Measurements from ENCODE around the gene ANAPC2. TPM values are rescaled to one million over a fixed set of nuclear protein-coding genes. Genes with fewer than 3 reads are reported as not detected.

Gene ANAPC2
- total RNA-seq, 4 donors from 2014 or later: 37.7 to 118 (median 78.7) TPM

DNA sequence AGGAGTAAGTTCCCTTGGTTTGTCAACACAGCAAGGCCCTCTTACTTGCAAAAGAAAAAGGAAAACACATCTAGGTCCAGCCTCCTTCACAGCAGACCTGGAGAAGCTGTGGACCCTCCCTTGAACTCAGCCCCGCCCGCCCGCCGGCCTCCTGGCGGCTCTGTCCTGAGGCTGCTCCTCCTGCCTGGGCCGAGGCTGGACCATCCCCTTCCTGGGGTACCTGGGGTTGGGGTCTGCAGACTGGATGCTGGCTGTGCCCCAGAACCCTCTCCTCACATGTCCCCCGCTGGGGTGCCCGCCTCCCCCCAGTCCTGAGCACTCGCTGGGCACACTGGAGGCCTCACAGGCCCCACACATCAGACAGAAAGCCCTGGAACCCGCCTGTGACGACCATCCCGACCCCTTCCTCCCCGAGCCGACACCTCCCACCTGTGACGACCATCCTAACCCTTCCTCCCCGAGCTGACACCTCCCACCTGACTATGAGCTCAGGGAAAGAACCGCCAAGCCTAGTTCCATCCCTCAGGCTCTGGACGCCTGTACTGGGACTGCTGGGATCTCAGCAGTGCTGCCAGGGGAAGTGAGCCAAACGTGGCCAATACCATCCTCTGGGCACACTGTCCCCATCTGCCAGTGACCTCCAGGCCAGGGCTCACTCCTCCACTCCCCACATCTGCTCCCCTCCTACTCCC is 9.3 kb downstream of the ANAPC2 start:
- no peak for DNase-seq
- Histone ChIP-seq H3K4me3 (no peak overlapping the region), H3K36me3 (peaks cover 0 to 65% (median 0%) of the 10 kb centered on the region in 3 donors), H3K9me3 (no peaks in the 10 kb centered on the region), H3K27me3 (no peaks in the 10 kb centered on the region), H3K4me1 (peaks cover 0 to 11% (median 0%) of the 10 kb centered on the region in 4 donors), H3K27ac (no peak overlapping the region)
- no peak for TF ChIP-seq POLR2A (IDR thresholded peaks at IDR 0.05)
- TF ChIP-seq, protein P1, sequence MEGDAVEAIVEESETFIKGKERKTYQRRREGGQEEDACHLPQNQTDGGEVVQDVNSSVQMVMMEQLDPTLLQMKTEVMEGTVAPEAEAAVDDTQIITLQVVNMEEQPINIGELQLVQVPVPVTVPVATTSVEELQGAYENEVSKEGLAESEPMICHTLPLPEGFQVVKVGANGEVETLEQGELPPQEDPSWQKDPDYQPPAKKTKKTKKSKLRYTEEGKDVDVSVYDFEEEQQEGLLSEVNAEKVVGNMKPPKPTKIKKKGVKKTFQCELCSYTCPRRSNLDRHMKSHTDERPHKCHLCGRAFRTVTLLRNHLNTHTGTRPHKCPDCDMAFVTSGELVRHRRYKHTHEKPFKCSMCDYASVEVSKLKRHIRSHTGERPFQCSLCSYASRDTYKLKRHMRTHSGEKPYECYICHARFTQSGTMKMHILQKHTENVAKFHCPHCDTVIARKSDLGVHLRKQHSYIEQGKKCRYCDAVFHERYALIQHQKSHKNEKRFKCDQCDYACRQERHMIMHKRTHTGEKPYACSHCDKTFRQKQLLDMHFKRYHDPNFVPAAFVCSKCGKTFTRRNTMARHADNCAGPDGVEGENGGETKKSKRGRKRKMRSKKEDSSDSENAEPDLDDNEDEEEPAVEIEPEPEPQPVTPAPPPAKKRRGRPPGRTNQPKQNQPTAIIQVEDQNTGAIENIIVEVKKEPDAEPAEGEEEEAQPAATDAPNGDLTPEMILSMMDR (IDR thresholded peaks at IDR 0.05): no peak

DNA sequence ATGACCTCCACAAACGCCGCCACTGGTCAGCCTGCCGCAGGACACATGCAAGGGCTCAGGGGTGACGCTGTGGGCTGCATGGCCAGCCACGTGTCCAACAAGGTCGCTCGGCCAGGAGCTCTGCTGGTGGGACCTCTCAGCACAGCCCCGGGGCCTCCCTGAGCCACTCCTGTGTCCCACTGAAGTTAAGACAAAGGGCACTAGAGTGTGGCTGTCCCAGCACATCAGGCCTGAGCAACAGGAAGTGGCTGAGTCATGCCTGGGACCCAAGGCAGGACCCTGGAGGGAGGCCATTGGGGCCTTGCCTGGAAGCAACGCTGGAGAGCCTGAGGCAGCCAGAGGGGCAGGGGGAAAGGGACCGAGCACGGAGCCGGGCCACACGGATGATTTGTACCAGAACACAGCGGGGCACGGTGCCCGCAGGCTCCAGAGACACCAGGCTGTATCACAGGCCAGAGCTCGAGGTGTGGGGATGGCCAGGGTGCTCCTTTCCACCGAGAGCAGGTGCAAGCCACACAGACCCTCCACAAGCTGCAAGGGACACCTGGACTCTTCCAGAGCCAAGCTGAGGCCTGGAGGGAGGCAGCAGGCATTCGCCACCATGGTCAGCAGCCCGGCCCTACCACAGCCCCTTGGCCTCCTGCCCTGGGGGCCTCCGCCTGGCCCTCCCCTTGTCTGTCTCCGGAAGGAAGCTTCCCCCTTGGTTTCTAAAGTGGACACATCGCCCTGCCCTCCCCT is 10.0 kb downstream of the ANAPC2 start:
- peaks cover 0 to 11% (median 0%) of the 10 kb centered on the region in 4 donors for H3K4me1 ChIP-seq
- TF ChIP-seq POLR2A (IDR thresholded peaks at IDR 0.05): no peak
- TF ChIP-seq, protein P1 (IDR thresholded peaks at IDR 0.05): no peak
- no peaks in the 10 kb centered on the region for H3K27me3 ChIP-seq
- peaks cover 0 to 58% (median 0%) of the 10 kb centered on the region in 3 donors for H3K36me3 ChIP-seq
- DNase-seq: no peak
- no peaks in the 10 kb centered on the region for H3K9me3 ChIP-seq
- no peak overlapping the region for H3K4me3 ChIP-seq
- no peak overlapping the region for H3K27ac ChIP-seq

DNA sequence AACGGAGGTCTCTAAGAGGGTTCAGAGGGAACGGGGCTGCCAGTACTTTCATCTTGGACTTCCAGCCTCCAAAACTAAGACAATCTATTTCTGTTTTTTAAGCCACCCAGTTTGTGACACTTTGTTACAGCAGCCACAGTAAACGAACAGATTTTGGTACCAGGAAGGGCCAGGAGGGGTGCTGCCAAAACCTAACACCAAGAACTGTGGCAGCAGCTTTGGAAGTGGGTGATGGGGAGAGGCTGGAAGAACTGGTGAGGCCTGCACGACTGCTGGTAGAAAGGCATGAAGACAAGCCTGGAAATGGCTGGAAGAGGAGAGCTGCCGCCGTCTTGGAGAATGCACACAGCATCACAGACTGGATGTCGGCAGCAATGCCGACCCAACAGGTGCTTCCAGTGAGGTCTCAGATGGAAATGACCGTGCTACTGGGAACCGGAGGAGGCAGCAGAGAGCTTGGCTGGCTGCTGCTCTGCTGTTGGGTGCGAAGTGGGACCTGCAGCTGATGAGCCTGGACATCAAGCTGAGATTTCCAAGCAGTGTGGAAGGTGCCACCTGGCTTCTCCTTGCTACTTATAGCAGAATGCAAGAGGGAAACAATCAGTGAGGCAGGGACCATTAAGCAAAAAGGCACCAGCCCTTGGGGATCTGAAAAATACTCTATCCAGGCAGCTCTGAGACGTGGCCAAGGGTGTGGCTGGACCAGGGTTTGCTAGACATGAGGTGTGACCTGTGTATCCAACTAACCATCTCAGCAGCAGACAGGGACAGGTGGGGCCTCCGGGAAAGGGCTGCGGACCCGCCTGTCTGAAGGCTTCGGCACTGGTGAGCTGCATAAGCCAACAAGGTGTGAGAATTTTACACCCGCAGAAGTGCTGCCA is 11.8 kb downstream of the ANAPC2 start:
- H3K4me1 ChIP-seq: peaks cover 0 to 11% (median 0%) of the 10 kb centered on the region in 4 donors
- H3K27me3 ChIP-seq: no peaks in the 10 kb centered on the region
- TF ChIP-seq, protein P1 (IDR thresholded peaks at IDR 0.05): peak in 5 of 6 experiments; percentile 15 to 78 (median 71)
- no peak for TF ChIP-seq POLR2A (IDR thresholded peaks at IDR 0.05)
- peaks cover 0 to 40% (median 0%) of the 10 kb centered on the region in 3 donors for H3K36me3 ChIP-seq
- H3K9me3 ChIP-seq: no peaks in the 10 kb centered on the region
- DNase-seq: peak in 2 of 3 donors; percentile 66 to 70
- H3K4me3 ChIP-seq: no peak overlapping the region
- H3K27ac ChIP-seq: no peak overlapping the region

DNA sequence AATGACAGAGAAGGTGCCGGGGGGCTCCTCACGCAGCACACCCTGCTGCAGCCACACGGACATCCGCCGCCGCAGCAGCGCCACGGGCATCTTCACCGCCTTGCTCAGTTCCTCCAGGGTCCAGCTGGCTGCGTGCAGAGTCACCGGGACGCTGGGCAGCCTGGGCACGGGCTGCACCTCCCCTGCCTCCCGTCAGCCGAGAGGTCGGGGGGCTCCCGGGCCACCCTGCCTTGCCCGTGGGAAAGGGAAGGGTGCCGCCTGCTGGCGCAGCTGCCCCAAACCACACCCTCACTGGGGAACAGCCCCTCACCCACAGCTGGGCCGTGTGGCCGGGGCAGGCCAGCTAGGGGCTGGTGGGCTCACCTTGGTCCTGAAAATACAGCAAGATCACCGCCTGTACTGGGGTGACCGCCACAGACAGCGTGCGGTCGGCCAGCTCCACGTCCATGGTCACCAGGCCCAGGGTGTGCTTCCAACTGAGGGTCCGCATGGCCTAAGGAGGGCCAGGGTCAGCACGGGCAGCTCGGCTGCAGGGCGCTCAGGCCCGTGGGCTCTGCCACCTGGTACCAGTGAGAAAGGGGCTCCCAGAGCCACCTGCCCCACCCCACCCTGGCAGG is 12.9 kb downstream of the ANAPC2 start:
- H3K4me1 ChIP-seq: peaks cover 0 to 11% (median 0%) of the 10 kb centered on the region in 4 donors
- no peak overlapping the region for H3K4me3 ChIP-seq
- no peak for DNase-seq
- peaks cover 0 to 7% of the 10 kb centered on the region in 2 donors for H3K27me3 ChIP-seq
- H3K36me3 ChIP-seq: peaks cover 0 to 29% (median 0%) of the 10 kb centered on the region in 3 donors
- no peak for TF ChIP-seq POLR2A (IDR thresholded peaks at IDR 0.05)
- TF ChIP-seq, protein P1 (IDR thresholded peaks at IDR 0.05): peak in 3 of 6 experiments; percentile 22 to 36 (median 29)
- H3K27ac ChIP-seq: no peak overlapping the region
- no peaks in the 10 kb centered on the region for H3K9me3 ChIP-seq
